Epithelial cell of proximal tubule (primary cell): ENCODE results near the gene SACM1L. TPM values are rescaled to one million over a fixed set of nuclear protein-coding genes. Genes with fewer than 3 reads are reported as not detected.

ENCODE experiments used
- DNase-seq: peaks from one replicate; pipeline ENCODE4 v3.0.0-alpha.2; 2011; ENCODE audit warnings: low read depth
- H3K4me3 ChIP-seq: 2 replicates; pipeline ENCODE4 v1.5.1; 2011; ENCODE audit warnings: low read depth, mild to moderate bottlenecking, low read length
- total RNA-seq: library from RNA; depleted of rRNA; stranded (reverse); fragments of >200 nt; gene quantifications from 2 replicates; pipeline ENCODE4 v1.2.3, GENCODE V29; 2015
- TF ChIP-seq, protein P1 (sequence below): conservative IDR thresholded peaks from 2 replicates; pipeline ENCODE4 v1.5.1; 2012; ENCODE audit warnings: low read depth, mild to moderate bottlenecking, low read length

The SACM1L gene
- total RNA-seq, 1 donor from 2014 or later: 15.2 TPM

DNA sequence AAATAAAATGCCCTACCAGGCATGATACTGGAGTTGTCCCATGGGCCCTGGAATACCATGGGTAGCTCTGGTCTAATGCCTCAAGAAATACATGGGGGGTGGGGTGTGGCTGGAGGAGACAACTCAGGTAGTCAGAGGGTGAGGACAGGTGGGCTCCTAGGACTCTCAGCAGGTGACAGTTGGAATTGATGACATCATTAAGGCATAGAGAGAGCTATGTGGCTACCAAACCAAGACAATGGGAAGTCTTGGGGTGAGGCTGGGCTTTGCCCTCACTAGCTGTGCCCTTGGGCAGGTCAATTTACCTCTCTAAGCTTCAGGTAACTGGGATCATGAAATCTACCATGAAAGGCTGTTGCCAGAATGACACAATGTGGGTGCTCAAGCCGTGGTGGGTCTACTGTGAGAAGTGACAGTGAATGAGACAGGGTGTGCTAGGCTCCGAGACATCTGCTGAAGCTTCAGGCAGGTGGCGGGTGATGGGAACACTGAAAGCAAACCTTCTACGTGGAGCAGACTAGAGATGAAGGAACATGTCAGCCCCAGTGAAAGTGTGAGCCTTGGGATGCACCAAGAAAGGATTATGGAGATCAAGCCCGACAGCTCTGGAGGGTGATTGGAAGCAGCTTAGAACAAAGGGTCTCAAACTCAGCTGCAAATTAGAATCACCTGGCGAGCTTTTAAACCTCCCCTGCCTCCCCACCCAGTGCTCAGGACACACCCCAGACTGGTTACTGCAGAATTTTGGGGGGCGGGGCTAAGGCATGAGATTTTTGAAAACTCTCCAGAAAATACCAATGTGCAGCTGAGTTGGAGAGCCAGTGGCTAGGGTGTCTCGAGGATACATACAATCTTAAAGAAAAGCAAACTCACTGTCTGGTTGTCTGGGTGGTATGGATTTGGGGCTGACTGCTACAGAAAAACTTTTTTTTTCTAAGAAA is 85.7 kb downstream of the SACM1L start:
- no peak overlapping the region for H3K4me3 ChIP-seq
- no peak for DNase-seq
- TF ChIP-seq, protein P1, sequence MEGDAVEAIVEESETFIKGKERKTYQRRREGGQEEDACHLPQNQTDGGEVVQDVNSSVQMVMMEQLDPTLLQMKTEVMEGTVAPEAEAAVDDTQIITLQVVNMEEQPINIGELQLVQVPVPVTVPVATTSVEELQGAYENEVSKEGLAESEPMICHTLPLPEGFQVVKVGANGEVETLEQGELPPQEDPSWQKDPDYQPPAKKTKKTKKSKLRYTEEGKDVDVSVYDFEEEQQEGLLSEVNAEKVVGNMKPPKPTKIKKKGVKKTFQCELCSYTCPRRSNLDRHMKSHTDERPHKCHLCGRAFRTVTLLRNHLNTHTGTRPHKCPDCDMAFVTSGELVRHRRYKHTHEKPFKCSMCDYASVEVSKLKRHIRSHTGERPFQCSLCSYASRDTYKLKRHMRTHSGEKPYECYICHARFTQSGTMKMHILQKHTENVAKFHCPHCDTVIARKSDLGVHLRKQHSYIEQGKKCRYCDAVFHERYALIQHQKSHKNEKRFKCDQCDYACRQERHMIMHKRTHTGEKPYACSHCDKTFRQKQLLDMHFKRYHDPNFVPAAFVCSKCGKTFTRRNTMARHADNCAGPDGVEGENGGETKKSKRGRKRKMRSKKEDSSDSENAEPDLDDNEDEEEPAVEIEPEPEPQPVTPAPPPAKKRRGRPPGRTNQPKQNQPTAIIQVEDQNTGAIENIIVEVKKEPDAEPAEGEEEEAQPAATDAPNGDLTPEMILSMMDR: no peak

- H3K4me3 ChIP-seq: no peak overlapping the region
- TF ChIP-seq, protein P1: no peak
- no peak for DNase-seq
Measured at GRCh38 chr3:45775571-45776300, 86.5 kb downstream of the SACM1L start.

- no peak overlapping the region for H3K4me3 ChIP-seq
- TF ChIP-seq, protein P1: no peak
- no peak for DNase-seq
Measured at GRCh38 chr3:45776301-45776595, 87.1 kb downstream of the SACM1L start.

- DNase-seq: no peak
- TF ChIP-seq, protein P1: no peak
- no peak overlapping the region for H3K4me3 ChIP-seq
Measured at GRCh38 chr3:45776611-45777010, 87.4 kb downstream of the SACM1L start.

GRCh38 chr3:45777111-45777745 is 88.0 kb downstream of the SACM1L start:
- TF ChIP-seq, protein P1: no peak
- no peak for DNase-seq
- H3K4me3 ChIP-seq: no peak overlapping the region

DNA sequence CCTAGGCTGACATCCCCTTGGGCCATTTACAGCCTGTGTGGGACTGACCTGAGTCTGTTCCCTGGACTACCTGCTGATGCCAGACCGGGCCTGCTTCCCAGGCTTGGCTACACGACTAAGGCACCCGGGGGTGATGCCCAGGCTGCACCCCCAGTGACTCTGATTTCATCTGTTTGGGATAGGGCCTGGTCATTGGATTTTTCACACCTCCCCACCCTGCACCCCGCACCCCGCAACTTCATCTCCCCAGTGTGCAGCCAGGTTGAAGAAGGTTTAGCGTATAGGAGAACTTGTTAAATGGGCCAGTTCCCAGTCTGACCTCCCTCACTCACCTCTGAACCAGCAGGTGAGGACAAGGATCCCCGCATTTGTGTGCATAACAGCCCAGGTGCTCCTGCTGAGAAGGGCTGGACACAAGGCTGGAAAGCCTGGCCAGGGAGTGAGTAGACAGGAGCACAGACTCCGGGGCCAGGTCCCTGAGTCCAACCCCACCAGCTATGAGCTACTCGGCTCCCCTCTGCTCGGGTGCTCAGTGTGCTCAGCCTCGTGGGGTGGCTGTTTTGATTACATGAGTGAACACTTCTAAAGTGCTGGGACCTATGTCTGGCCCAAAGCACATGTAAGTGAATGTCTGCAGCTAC is 88.7 kb downstream of the SACM1L start:
- no peak overlapping the region for H3K4me3 ChIP-seq
- no peak for DNase-seq
- TF ChIP-seq, protein P1: no peak
